Gastrocnemius medialis (tissue), 4 donors: ENCODE data around the gene BTBD16.

Experiments used
- CTCF ChIP-seq, 5 experiments: fragments of 450-650 bp in 3 of 5; fragments of 200-600 bp in 2 of 5; sonication (generic) in 2 of 5; IDR thresholded peaks in 4 of 5; conservative IDR thresholded peaks in 1 of 5; 1 replicate in 4 of 5; 2 replicates in 1 of 5; pipeline ENCODE4 v1.5.1; 2016 to 2019; ENCODE audit warnings: antibody characterized with exemption in 5 of 5, mild to moderate bottlenecking in 3 of 5, moderate library complexity in 3 of 5
- POLR2A ChIP-seq, 2 donors: fragments of 450-650 bp; IDR thresholded peaks; one replicate each; pipeline ENCODE4 v1.6.1; 2017; ENCODE audit warnings: antibody characterized with exemption in 2 of 2, mild to moderate bottlenecking in 2 of 2, moderate library complexity in 2 of 2

GRCh38 chr10:122326385-122326784, 55.3 kb downstream of the BTBD16 start:
- TF ChIP-seq CTCF (IDR thresholded peaks at IDR 0.05 in 4 of 5, conservative IDR thresholded peaks at IDR 0.05 in 1 of 5) (no peak), POLR2A (IDR thresholded peaks at IDR 0.05) (no peak)
